H54 (cell line): ENCODE measurements around the gene SFMBT2.
"Not testable (repeated sequence)": the region's sequence is repeated elsewhere in the genome, so short reads cannot be mapped to it uniquely, and the experiment has no call there.

Experiments used
- DNase-seq: peaks from one replicate; pipeline ENCODE4 v3.0.0; 2011; ENCODE audit warnings: low spot score, mixed read lengths; ENCODE audit not compliant: insufficient read length
- FAIRE-seq: peaks from 3 replicates; lab custom pipeline; 2011; peaks lifted over from hg19 to GRCh38; lab: Jason Lieb, UNC
- POLR2A ChIP-seq: IDR thresholded peaks from 2 replicates; pipeline ENCODE4 v1.6.1; 2011; ENCODE audit warnings: low read depth, mild to moderate bottlenecking, low read length

Gene SFMBT2

GRCh38 chr10:7211857-7212577, 198.8 kb downstream of the SFMBT2 start:
- FAIRE-seq (no peak), DNase-seq (no peak)
- no peak for TF ChIP-seq POLR2A

- FAIRE-seq = no peak
- DNase-seq = no peak
- no peak for TF ChIP-seq POLR2A
Measured at GRCh38 chr10:7210516-7210915, 200.3 kb downstream of the SFMBT2 start.

- TF ChIP-seq POLR2A = no peak
- DNase-seq (no peak), FAIRE-seq (no peak)
Measured at GRCh38 chr10:7209458-7209857, 201.4 kb downstream of the SFMBT2 start.

GRCh38 chr10:7206412-7207100, 204.3 kb downstream of the SFMBT2 start:
- DNase-seq (no peak), FAIRE-seq (no peak)
- TF ChIP-seq POLR2A = no peak

GRCh38 chr10:7205656-7206055, 205.2 kb downstream of the SFMBT2 start:
- TF ChIP-seq POLR2A = no peak
- FAIRE-seq (no peak), DNase-seq (no peak)

- DNase-seq (no peak), FAIRE-seq (no peak)
- TF ChIP-seq POLR2A = no peak
Measured at GRCh38 chr10:7202793-7203355, 208.0 kb downstream of the SFMBT2 start.

GRCh38 chr10:7199152-7199760, 211.6 kb downstream of the SFMBT2 start:
- no peak for DNase-seq
- no peak for FAIRE-seq
- TF ChIP-seq POLR2A = no peak

GRCh38 chr10:7196284-7196683, 214.6 kb downstream of the SFMBT2 start:
- FAIRE-seq (no peak), DNase-seq (no peak)
- no peak for TF ChIP-seq POLR2A

- DNase-seq (no peak), FAIRE-seq (no peak)
- TF ChIP-seq POLR2A = no peak
Measured at GRCh38 chr10:7195118-7195517, 215.7 kb downstream of the SFMBT2 start.

GRCh38 chr10:7194571-7194970, 216.3 kb downstream of the SFMBT2 start:
- DNase-seq = no peak
- FAIRE-seq = no peak
- no peak for TF ChIP-seq POLR2A

GRCh38 chr10:7193369-7193768, 217.5 kb downstream of the SFMBT2 start:
- no peak for DNase-seq
- FAIRE-seq = no peak
- no peak for TF ChIP-seq POLR2A

- no peak for FAIRE-seq
- TF ChIP-seq POLR2A = no peak
Measured at GRCh38 chr10:7192831-7193361, 217.9 kb downstream of the SFMBT2 start.

GRCh38 chr10:7192061-7192460, 218.8 kb downstream of the SFMBT2 start:
- FAIRE-seq (no peak), DNase-seq (no peak)
- TF ChIP-seq POLR2A = no peak

More at GRCh38 chr10:7192831-7193361, 217.9 kb downstream of the SFMBT2 start:
- no peak for DNase-seq

GRCh38 chr10:7190772-7191171, 220.1 kb downstream of the SFMBT2 start:
- DNase-seq, FAIRE-seq: not testable (repeated sequence)

- DNase-seq (no peak), FAIRE-seq (no peak)
- no peak for TF ChIP-seq POLR2A
Measured at GRCh38 chr10:7189909-7190308, 220.9 kb downstream of the SFMBT2 start.
